ENCODE results near the gene CERS6. TPM values are rescaled to one million over a fixed set of nuclear protein-coding genes. Genes with fewer than 3 reads are reported as not detected.

CERS6 gene
- total RNA-seq, 4 donors from 2014 or later = 42.3 to 62.1 (median 50.6) TPM

DNA sequence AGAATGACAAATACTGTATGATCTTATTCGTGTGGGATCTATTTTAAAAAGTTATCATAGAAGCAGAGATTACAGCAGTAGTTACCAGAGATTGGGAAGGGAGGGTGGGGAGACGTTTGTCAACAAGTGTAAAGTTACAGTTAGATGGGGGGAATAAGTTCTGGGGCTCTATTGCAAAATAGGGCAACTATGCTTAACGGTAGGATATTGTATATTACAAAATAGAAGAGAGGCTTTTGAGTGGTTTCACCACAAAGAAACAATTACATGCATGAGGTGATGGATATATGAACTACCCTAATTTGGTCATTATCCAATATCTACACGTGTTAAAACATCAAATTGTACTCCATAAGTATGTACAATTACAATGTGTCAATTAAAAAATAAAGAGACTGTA, 223.0 kb downstream of the CERS6 start:
- 59 to 77% methylated on average over 3 to 4 of the region's 4 CpGs for WGBS, 2 donors (ENCODE audit: low coverage in 1 of 2)
- peaks cover 0 to 22% (median 10%) of the 10 kb centered on the region in 4 donors for H3K4me1 ChIP-seq
- TF ChIP-seq, protein P1, sequence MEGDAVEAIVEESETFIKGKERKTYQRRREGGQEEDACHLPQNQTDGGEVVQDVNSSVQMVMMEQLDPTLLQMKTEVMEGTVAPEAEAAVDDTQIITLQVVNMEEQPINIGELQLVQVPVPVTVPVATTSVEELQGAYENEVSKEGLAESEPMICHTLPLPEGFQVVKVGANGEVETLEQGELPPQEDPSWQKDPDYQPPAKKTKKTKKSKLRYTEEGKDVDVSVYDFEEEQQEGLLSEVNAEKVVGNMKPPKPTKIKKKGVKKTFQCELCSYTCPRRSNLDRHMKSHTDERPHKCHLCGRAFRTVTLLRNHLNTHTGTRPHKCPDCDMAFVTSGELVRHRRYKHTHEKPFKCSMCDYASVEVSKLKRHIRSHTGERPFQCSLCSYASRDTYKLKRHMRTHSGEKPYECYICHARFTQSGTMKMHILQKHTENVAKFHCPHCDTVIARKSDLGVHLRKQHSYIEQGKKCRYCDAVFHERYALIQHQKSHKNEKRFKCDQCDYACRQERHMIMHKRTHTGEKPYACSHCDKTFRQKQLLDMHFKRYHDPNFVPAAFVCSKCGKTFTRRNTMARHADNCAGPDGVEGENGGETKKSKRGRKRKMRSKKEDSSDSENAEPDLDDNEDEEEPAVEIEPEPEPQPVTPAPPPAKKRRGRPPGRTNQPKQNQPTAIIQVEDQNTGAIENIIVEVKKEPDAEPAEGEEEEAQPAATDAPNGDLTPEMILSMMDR (IDR thresholded peaks at IDR 0.05) = no peak
- TF ChIP-seq POLR2AphosphoS5 (IDR thresholded peaks at IDR 0.05) = no peak
- TF ChIP-seq EP300 (IDR thresholded peaks at IDR 0.05; ENCODE audit: low read depth) = no peak
- no peak for TF ChIP-seq POLR2A (IDR thresholded peaks at IDR 0.05)
- no peaks in the 10 kb centered on the region for H3K9me3 ChIP-seq
- no peaks in the 10 kb centered on the region for H3K27me3 ChIP-seq
- no peak for DNase-seq
- H3K36me3 ChIP-seq = no peaks in the 10 kb centered on the region
- no peak overlapping the region for H3K4me3 ChIP-seq
- intact Hi-C loops (cut with DNase I; ENCODE audit: low total_unique reads) (no loop called here), in situ Hi-C loops (cut with MboI; ENCODE audit: low pct_ligation_motif_present in 1 of 4, low pct_unique_long_range_greater_than_20kb in 1 of 4, low sequenced_read_pairs in 3 of 4) (loop anchor here in 1 of 4 donors (25.0 kb wide), 1 partner anchor 317 kb away; no protein-coding TSS in a partner anchor)
- no peak overlapping the region for H3K27ac ChIP-seq

DNA sequence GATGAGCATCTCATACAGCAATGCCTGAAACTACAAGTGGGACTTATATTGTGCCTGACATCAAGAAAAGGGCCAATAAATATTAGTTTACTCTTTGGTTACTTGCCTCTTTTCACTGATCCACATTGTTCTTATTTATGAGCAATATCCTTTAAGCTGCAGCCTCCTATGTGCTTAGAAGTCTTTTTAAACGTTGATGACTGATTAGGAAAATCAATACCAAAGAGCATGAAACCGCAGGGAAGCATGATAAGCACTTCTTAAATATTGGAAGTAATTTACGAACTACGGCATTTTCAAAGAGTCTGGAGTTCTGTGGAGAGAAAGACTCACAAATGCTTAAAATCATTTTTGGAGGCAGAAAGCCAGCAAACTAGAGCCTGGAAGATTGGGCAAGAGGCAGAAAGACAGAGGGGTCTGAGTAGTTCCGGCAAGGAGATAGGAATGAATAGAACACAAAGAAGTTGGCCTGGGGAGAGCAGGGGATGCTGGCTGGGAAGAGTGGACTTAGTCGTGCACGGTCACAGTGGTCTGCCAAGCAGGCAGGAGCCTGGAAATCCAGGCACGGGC, 223.8 kb downstream of the CERS6 start:
- DNase-seq = no peak
- no peak for TF ChIP-seq POLR2A (IDR thresholded peaks at IDR 0.05)
- TF ChIP-seq EP300 (IDR thresholded peaks at IDR 0.05; ENCODE audit: low read depth) = no peak
- no peak for TF ChIP-seq POLR2AphosphoS5 (IDR thresholded peaks at IDR 0.05)
- TF ChIP-seq, protein P1 (IDR thresholded peaks at IDR 0.05) = no peak
- H3K4me1 ChIP-seq = peaks cover 0 to 26% (median 11%) of the 10 kb centered on the region in 4 donors
- no peak overlapping the region for H3K4me3 ChIP-seq
- H3K27me3 ChIP-seq = no peaks in the 10 kb centered on the region
- H3K36me3 ChIP-seq = no peaks in the 10 kb centered on the region
- in situ Hi-C loops (cut with MboI; ENCODE audit: low pct_ligation_motif_present in 1 of 4, low pct_unique_long_range_greater_than_20kb in 1 of 4, low sequenced_read_pairs in 3 of 4) (loop anchor here in 1 of 4 donors (25.0 kb wide), 1 partner anchor 318 kb away; no protein-coding TSS in a partner anchor), intact Hi-C loops (cut with DNase I; ENCODE audit: low total_unique reads) (no loop called here)
- no peaks in the 10 kb centered on the region for H3K9me3 ChIP-seq
- H3K27ac ChIP-seq = no peak overlapping the region
- WGBS, 2 donors (ENCODE audit: low coverage in 1 of 2) = 92 to 94% methylated on average over 8 of the region's 8 CpGs

DNA sequence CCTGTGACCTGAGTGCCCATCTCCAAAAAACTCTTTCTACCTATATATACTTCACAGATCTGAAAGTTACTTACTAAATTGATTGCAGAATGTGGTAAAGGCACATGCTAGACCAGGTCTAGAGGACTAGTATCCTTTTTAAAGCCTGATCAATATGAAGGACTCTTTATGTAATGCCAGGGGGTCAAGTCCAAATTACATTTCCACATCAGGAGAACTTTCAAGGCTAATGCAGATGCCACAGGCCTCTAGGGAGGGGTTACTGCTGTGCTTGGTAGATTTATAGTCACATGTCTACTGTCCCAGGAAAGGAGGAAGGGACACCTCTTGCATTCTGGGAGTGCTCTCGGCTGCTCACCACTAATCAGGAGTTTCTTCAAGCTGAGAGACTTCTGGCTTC, 227.9 kb downstream of the CERS6 start:
- Histone ChIP-seq H3K4me1 (peaks cover 0 to 10% (median 2%) of the 10 kb centered on the region in 4 donors), H3K9me3 (no peaks in the 10 kb centered on the region), H3K4me3 (no peak overlapping the region), H3K27me3 (no peaks in the 10 kb centered on the region), H3K36me3 (no peaks in the 10 kb centered on the region), H3K27ac (no peak overlapping the region)
- in situ Hi-C loops (cut with MboI; ENCODE audit: low pct_ligation_motif_present in 1 of 4, low pct_unique_long_range_greater_than_20kb in 1 of 4, low sequenced_read_pairs in 3 of 4) = loop anchor here in 1 of 4 donors (25.0 kb wide), 1 partner anchor 322 kb away; no protein-coding TSS in a partner anchor
- TF ChIP-seq POLR2A (IDR thresholded peaks at IDR 0.05) (no peak), EP300 (IDR thresholded peaks at IDR 0.05; ENCODE audit: low read depth) (no peak), POLR2AphosphoS5 (IDR thresholded peaks at IDR 0.05) (no peak)
- TF ChIP-seq, protein P1 (IDR thresholded peaks at IDR 0.05) = no peak
- no peak for DNase-seq
- 90 to 100% methylated on average over 1 of the region's 1 CpG for WGBS, 2 donors (ENCODE audit: low coverage in 1 of 2)
- intact Hi-C loops (cut with DNase I; ENCODE audit: low total_unique reads) = no loop called here

DNA sequence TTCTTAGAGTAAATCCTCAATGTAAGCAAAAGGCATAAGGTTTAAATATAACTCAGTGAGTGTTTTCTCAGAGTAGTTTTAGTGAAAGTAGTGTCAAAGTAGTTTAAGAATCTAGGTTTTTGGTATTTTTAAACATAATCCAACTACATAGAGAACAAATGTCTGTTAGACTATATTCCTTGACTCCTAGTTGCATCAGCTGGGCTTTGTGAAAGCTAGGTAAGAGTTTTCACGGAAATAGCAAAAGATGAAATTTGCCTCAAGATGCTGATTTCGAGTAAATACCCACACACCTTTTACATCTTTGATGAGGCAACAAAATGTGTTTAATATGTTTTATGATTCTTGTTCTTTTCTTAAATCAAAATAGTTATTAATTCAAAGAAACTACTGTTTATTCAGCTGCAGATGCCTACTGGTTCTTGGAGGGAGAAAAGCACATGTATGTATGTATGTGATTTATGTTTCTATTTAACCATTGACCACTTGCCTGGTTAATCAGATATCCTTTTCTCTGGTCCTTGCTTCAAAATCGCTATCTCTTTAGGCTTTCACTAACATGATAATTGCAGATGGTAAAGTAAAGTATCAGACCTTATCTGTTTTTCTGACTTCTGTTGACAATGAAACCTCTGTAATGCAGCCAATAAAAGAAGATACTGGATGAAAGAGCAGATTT, 229.0 kb downstream of the CERS6 start:
- in situ Hi-C loops (cut with MboI; ENCODE audit: low pct_ligation_motif_present in 1 of 4, low pct_unique_long_range_greater_than_20kb in 1 of 4, low sequenced_read_pairs in 3 of 4) = loop anchor here in 1 of 4 donors (25.0 kb wide), 1 partner anchor 323 kb away; no protein-coding TSS in a partner anchor
- Histone ChIP-seq H3K36me3 (no peaks in the 10 kb centered on the region), H3K4me3 (no peak overlapping the region), H3K4me1 (peaks cover 0 to 8% (median 6%) of the 10 kb centered on the region in 4 donors), H3K27me3 (no peaks in the 10 kb centered on the region), H3K9me3 (no peaks in the 10 kb centered on the region), H3K27ac (no peak overlapping the region)
- WGBS, 2 donors (ENCODE audit: low coverage in 1 of 2) = 94% methylated on average over 3 of the region's 3 CpGs
- TF ChIP-seq POLR2A (IDR thresholded peaks at IDR 0.05) (no peak), POLR2AphosphoS5 (IDR thresholded peaks at IDR 0.05) (no peak), EP300 (IDR thresholded peaks at IDR 0.05; ENCODE audit: low read depth) (no peak)
- TF ChIP-seq, protein P1 (IDR thresholded peaks at IDR 0.05) = no peak
- intact Hi-C loops (cut with DNase I; ENCODE audit: low total_unique reads) = no loop called here
- no peak for DNase-seq

All from transverse colon (tissue), 4 donors.